Measurements from ENCODE around the gene AFTPH. TPM values are rescaled to one million over a fixed set of nuclear protein-coding genes. Genes with fewer than 3 reads are reported as not detected.
A peak's percentile ranks its signal among the peaks of the same experiment; 100 is the strongest.

The AFTPH gene
- total and polyA plus RNA-seq, 9 of the 15 experiments (the other 6 are each of a cell fraction or from before 2014, with no cell fraction given) = 8.0 to 26.2 (median 13.8) TPM

DNA sequence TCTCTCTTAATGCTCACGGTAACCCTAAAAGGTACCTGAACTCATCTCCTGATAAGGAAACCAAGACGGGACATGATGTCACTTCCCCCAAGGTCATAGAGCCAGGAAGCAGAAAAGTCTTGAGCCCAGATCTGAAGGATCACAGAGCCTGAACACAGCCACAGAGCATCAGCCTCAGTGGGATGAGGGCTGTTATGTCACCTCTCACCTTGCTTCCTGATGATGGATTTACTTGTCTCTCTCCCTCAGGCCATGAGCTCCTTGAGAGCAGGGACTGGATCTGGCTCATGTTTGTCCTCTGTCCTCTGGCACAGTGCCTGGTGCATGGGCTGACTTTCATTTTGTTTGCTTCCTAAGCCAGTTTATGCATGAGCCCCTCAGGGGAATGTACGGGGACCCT lies 75.3 kb downstream of the AFTPH start:
- Histone ChIP-seq H4K20me1 (replicated peaks; ENCODE audit: control insufficient read depth, insufficient read depth, low read length) (no peaks in the 10 kb centered on the region), H3K27ac (ENCODE audit: extremely low read depth, low read depth, low read length) (no peak overlapping the region), H3K36me3 (ENCODE audit: control insufficient read depth, insufficient read depth, low read length) (no peaks in the 10 kb centered on the region), H3K79me2 (ENCODE audit: control insufficient read depth, insufficient read depth, low read length) (no peaks in the 10 kb centered on the region), H3K4me1 (replicated peaks in 1 of 2; ENCODE audit: control insufficient read depth in 2 of 2, insufficient read depth in 2 of 2, low read length in 2 of 2) (peaks cover 0 to 6% of the 10 kb centered on the region in 2 experiments; a peak in 2 of 5 replicates), H3K27me3 (ENCODE audit: control insufficient read depth in 2 of 2, insufficient read depth in 2 of 2, low read length in 2 of 2) (no peaks in the 10 kb centered on the region), H3K4me2 (ENCODE audit: insufficient read depth, low read length) (peak overlapping the region; percentile 14; the same call in 1 of the 2 replicates), H3K9me1 (ENCODE audit: control insufficient read depth, insufficient read depth, low read length) (no peaks in the 10 kb centered on the region), H2AFZ (ENCODE audit: low read depth, low read length) (peak overlapping the region; percentile 73), H3K9me3 (replicated peaks; ENCODE audit: control insufficient read depth, insufficient read depth, low read depth, low read length) (no peaks in the 10 kb centered on the region), H3K4me3 (no peak overlapping the region), H3K9ac (ENCODE audit: insufficient read depth in 1 of 2, low read depth in 2 of 2, low read length in 2 of 2) (no peak overlapping the region)
- no TSS peak for BruUV-seq (replicated peaks)
- ChIA-PET POLR2A (interaction anchor here (0.6 to 2.2 kb wide), 6 partner anchors 8 to 196 kb away, joined by 3 to 12 read pairs (median 4); no protein-coding TSS in a partner anchor), CTCF (ENCODE audit: low intra/inter-chr PET ratio) (interaction anchor here (1.1 kb wide), 1 partner anchor 9 kb away, joined by 3 read pairs; no protein-coding TSS in a partner anchor)
- intact Hi-C loops (cut with micrococcal nuclease) = no loop called here
- WGBS (ENCODE audit: insufficient coverage, low coverage, missing lambda C conversion rate) = 7% methylated on average over 3 of the region's 3 CpGs
- DNase-seq (ENCODE audit: extremely low read depth in 1 of 4, low spot score in 3 of 4) (peak in 1 of 4 experiments; percentile 36), ATAC-seq (peak; percentile 61), FAIRE-seq (peak; percentile 55)
- in situ Hi-C loops (cut with MboI) = loop anchor here (5.0 kb wide), 1 partner anchor 263 kb away; no protein-coding TSS in a partner anchor
- no peak for TF ChIP-seq ATF1 (CRISPR knock-in tag; IDR thresholded peaks at IDR 0.05)
- TF ChIP-seq ATF1 (tag; IDR thresholded peaks at IDR 0.05) = 0 out of 2 replicates have a peak, but pooled peaks have one; percentile 16
- TF ChIP-seq ETV1 (tag; conservative IDR thresholded peaks at IDR 0.05; ENCODE audit: low read depth) = 0 out of 2 replicates have a peak, but pooled peaks have one; percentile 13
- TF ChIP-seq MEIS2 (IDR thresholded peaks at IDR 0.05; ENCODE audit: partially characterized antibody) = peak; percentile 41
- TF ChIP-seq, protein P1, sequence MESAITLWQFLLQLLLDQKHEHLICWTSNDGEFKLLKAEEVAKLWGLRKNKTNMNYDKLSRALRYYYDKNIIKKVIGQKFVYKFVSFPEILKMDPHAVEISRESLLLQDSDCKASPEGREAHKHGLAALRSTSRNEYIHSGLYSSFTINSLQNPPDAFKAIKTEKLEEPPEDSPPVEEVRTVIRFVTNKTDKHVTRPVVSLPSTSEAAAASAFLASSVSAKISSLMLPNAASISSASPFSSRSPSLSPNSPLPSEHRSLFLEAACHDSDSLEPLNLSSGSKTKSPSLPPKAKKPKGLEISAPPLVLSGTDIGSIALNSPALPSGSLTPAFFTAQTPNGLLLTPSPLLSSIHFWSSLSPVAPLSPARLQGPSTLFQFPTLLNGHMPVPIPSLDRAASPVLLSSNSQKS (CRISPR knock-in tag; IDR thresholded peaks at IDR 0.05) = no peak
- peak; percentile 69 for TF ChIP-seq NR2C1 (IDR thresholded peaks at IDR 0.05)
- TF ChIP-seq NR2C1 (tag; IDR thresholded peaks at IDR 0.05) = peak; percentile 75
- TF ChIP-seq, protein P2, sequence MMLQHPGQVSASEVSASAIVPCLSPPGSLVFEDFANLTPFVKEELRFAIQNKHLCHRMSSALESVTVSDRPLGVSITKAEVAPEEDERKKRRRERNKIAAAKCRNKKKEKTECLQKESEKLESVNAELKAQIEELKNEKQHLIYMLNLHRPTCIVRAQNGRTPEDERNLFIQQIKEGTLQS (IDR thresholded peaks at IDR 0.05) = peak; percentile 60
- TF ChIP-seq, protein P2 (CRISPR knock-in tag; conservative IDR thresholded peaks at IDR 0.05) = no peak
- TF ChIP-seq NR2C2 (CRISPR knock-in tag; IDR thresholded peaks at IDR 0.05) = no peak
- TF ChIP-seq NR2C2 (tag; IDR thresholded peaks at IDR 0.05) = peak; percentile 56
- TF ChIP-seq LEF1 (IDR thresholded peaks at IDR 0.05) = no peak
- 0 out of 2 replicates have a peak, but pooled peaks have one; percentile 22 for TF ChIP-seq ZEB2 (IDR thresholded peaks at IDR 0.05)
- TF ChIP-seq CTBP1 (IDR thresholded peaks at IDR 0.05; ENCODE audit: borderline replicate concordance) = 0 out of 2 replicates have a peak, but pooled peaks have one; percentile 40
- peak; percentile 31; the same call in 1 of the 2 replicates for TF ChIP-seq ATF7 (IDR thresholded peaks at IDR 0.05)
- TF ChIP-seq NFIC (IDR thresholded peaks at IDR 0.05) = peak; percentile 46

Measured in K562 (cell line).